PC-9 (cell line): ENCODE results near the gene MICALL1. TPM values are rescaled to one million over a fixed set of nuclear protein-coding genes. Genes with fewer than 3 reads are reported as not detected.

Experiments used
- BruUV-seq: library from RNA; stranded (reverse); fragments of 400-500 nt; replicated peaks from 2 replicates; lab custom pipeline; 2021; lab: Mats Ljungman, UMichigan
- CTCF ChIA-PET: fragments of 300-600 bp; sonication (Branson Sonifier 250); formaldehyde crosslinking; loops from one replicate; lab custom pipeline; 2022; ENCODE audit warnings: antibody characterized with exemption; lab: Charles Lee
- POLR2A ChIA-PET: fragments of 300-600 bp; sonication (Branson Sonifier 250); formaldehyde crosslinking; loops from one replicate; lab custom pipeline; 2022; ENCODE audit warnings: antibody characterized with exemption; ENCODE audit not compliant: unreplicated experiment; lab: Charles Lee
- DNase-seq, 2 experiments: peaks; one replicate each; pipeline versions ENCODE4 v3.0.0 to v3.0.0-alpha.2; 2015 to 2022; ENCODE audit warnings: mixed read lengths in 1 of 2
- H2AFZ ChIP-seq: fragments of 200-600 bp; sonication (generic); 2 replicates; pipeline ENCODE4 v1.8.1; 2017; ENCODE audit warnings: antibody characterized with exemption
- H3F3A ChIP-seq: fragments of 200-600 bp; sonication (generic); 2 replicates; pipeline ENCODE4 v1.8.1; 2017; ENCODE audit warnings: antibody characterized with exemption, mild to moderate bottlenecking, low read depth; ENCODE audit not compliant: insufficient read depth
- H3K27ac ChIP-seq: fragments of 200-600 bp; sonication (generic); 2 replicates; pipeline ENCODE4 v1.6.1; 2016; ENCODE audit warnings: mixed run types
- H3K27me3 ChIP-seq: fragments of 200-600 bp; sonication (generic); 2 replicates; pipeline ENCODE4 v1.6.1; 2016; ENCODE audit warnings: low read depth, mixed run types; ENCODE audit not compliant: insufficient read depth
- H3K36me3 ChIP-seq: fragments of 200-600 bp; sonication (generic); 2 replicates; pipeline ENCODE4 v1.6.1; 2016; ENCODE audit warnings: low read depth, mixed run types
- H3K4me1 ChIP-seq: fragments of 200-600 bp; sonication (generic); replicated peaks from 2 replicates; pipeline ENCODE4 v1.6.1; 2016; ENCODE audit warnings: mixed run types; ENCODE audit not compliant: insufficient read depth
- H3K4me2 ChIP-seq: fragments of 200-600 bp; sonication (generic); 2 replicates; pipeline ENCODE4 v1.6.1; 2017; ENCODE audit warnings: mixed run types
- H3K4me3 ChIP-seq: fragments of 200-600 bp; sonication (generic); 2 replicates; pipeline ENCODE4 v1.6.1; 2016; ENCODE audit warnings: mixed run types
- H3K79me2 ChIP-seq: fragments of 200-600 bp; sonication (generic); 2 replicates; pipeline ENCODE4 v1.6.1; 2017; ENCODE audit warnings: low read depth, mixed run types
- H3K9me2 ChIP-seq: fragments of 200-600 bp; sonication (generic); 2 replicates; pipeline ENCODE4 v1.8.1; 2017; ENCODE audit warnings: mild to moderate bottlenecking; ENCODE audit not compliant: insufficient read depth
- H3K9me3 ChIP-seq: fragments of 200-600 bp; sonication (generic); 2 replicates; pipeline ENCODE4 v1.8.1; 2016; ENCODE audit warnings: low read depth; ENCODE audit not compliant: insufficient read depth
- H4K20me1 ChIP-seq: fragments of 200-600 bp; sonication (generic); 2 replicates; pipeline ENCODE4 v1.8.1; 2017; ENCODE audit not compliant: insufficient read depth
- CTCF ChIP-seq: fragments of 200-600 bp; sonication (generic); conservative IDR thresholded peaks from 2 replicates; pipeline ENCODE4 v1.6.1; 2017; ENCODE audit warnings: mixed run types, antibody characterized with exemption, mild to moderate bottlenecking, moderate library complexity
- EZH2 ChIP-seq: fragments of 200-600 bp; sonication (generic); IDR thresholded peaks from 2 replicates; pipeline ENCODE4 v1.8.0; 2017; ENCODE audit warnings: antibody characterized with exemption, low read depth
- intact Hi-C: fragments of 100-400 bp; cut with micrococcal nuclease; formaldehyde crosslinking; loops from one replicate; pipeline ENCODE4 v1.10.0; 2022; ENCODE audit not compliant: unreplicated experiment
- total RNA-seq: library from RNA; stranded (reverse); gene quantifications from 2 replicates; pipeline ENCODE4 v1.2.3, GENCODE V29; 2021

The MICALL1 gene
- total RNA-seq, 1 experiment from 2014 or later: 113 TPM

DNA sequence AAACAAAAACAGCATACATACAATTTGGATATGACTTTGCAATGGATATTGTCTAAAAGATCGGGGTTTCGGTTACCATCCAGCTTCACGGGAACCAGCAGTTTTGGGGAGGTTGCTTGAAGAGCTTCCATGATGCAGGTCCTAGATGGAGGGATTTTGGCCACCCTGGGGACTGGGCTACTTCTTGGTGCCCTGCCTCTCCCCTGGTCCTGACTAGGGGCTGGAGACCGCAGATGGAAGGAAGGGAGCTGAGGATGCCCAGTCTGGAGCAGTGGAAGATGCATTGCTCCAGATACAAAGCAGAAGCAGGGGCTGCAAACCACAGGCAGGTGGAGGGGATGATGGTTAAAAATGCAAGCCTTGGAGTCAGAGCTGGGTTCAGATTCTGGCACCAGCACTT, 64.8 kb downstream of the MICALL1 start:
- Histone ChIP-seq H3K9me2 (no peaks in the 10 kb centered on the region), H3K79me2 (peaks cover 8% of the 10 kb centered on the region), H3K4me2 (no peak overlapping the region), H3K27ac (no peak overlapping the region), H3K9me3 (no peaks in the 10 kb centered on the region), H2AFZ (no peak overlapping the region), H3K4me3 (no peak overlapping the region), H3K36me3 (peaks cover 19% of the 10 kb centered on the region; the same call in 1 of the 2 replicates), H4K20me1 (peaks cover 9% of the 10 kb centered on the region), H3K4me1 (no peaks in the 10 kb centered on the region), H3F3A (no peaks in the 10 kb centered on the region; the same call in 1 of the 2 replicates), H3K27me3 (no peaks in the 10 kb centered on the region)
- DNase-seq: no peak
- CTCF ChIA-PET: no interaction called here
- TF ChIP-seq EZH2: no peak
- no peak for TF ChIP-seq CTCF
- intact Hi-C loops: no loop called here
- POLR2A ChIA-PET: interaction anchor here (0.5 kb wide), 2 partner anchors 14 to 735 kb away, joined by 4 to 5 read pairs; partner anchors contain the start of gene GTPBP1
- BruUV-seq: no TSS peak

DNA sequence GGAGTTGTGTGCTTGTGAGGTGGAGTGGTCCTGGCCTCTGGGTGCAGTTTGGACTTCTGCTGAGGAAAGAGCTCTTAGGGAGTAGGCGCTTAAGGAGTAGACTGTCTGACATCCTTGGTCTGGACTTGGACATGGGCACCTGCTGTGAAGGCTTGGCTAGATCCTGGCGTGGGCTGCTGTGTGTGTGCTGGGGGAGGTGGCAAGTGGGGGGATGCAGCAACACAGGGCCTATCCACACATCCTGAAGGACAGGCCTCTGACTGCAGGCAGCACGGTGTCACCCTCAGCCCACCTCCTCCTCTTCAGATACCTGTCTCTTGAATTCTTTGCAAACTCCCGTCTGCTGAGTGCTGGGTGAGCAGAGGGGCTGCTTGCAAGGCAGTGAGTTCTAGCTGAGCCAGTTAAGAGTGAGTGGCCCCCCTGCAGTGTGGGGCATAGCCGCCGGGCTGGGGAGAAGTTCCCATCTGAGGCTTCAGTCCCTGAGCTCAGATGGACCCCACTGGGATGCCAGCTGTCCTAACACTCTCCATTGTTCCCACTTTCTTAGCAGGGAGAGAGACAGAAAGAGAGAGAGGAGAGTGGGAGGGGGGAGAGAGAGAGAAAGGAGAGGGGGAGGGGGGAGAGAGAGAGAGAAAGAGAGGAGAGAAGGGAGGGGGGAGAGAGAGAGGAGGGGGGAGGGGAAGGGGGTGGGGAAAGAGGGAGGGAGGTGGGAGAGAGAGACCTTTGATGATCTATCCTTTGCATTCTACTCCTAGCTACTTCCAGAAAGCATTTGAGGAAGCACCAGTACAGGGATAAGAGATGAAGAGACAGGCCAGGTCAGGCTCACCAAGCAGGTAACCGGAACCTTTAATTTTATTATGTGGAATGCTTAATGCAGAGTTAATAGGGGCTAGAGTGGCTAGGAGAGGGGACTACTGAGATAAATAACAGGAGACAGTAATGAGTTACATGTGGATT, 65.7 kb downstream of the MICALL1 start:
- Histone ChIP-seq H3K4me2 (no peak overlapping the region), H3K9me3 (no peaks in the 10 kb centered on the region), H3K9me2 (no peaks in the 10 kb centered on the region), H3K27me3 (no peaks in the 10 kb centered on the region), H3K36me3 (peaks cover 10% of the 10 kb centered on the region; the same call in 1 of the 2 replicates), H2AFZ (no peak overlapping the region), H3K4me1 (no peaks in the 10 kb centered on the region), H3K79me2 (no peaks in the 10 kb centered on the region), H3F3A (peaks cover 4% of the 10 kb centered on the region; the same call in 1 of the 2 replicates), H4K20me1 (peaks cover under 1% of the 10 kb centered on the region; the same call in 1 of the 2 replicates), H3K27ac (no peak overlapping the region), H3K4me3 (no peak overlapping the region)
- no TSS peak for BruUV-seq
- POLR2A ChIA-PET: interaction anchor here (0.5 kb wide), 1 partner anchor 734 kb away, joined by 4 read pairs; the partner anchor contains the start of gene GTPBP1
- intact Hi-C loops: no loop called here
- no peak for TF ChIP-seq CTCF
- CTCF ChIA-PET: interaction anchor here (0.7 kb wide), 1 partner anchor 80 kb away, joined by 3 read pairs; no protein-coding TSS in a partner anchor
- no peak for DNase-seq

DNA sequence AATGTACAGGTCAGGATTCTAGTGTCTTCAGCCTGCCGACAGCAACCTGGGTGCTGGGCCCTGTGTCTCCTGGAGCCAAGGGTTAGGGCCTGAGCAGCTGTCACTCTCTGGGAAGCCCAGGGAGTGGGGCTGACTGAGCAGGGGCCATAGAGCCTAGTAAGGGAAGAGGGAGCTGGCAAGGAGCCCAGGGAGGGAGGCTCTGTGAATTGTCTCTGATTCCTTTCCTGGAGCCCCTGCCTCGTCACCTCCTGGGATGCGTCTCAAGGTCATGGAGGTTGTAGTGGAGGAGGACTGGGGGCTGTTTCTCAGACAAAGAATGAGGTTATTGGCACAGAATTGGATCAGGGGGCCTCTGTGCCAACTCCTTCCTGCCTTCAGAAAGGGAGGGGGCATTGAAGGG, 66.4 kb downstream of the MICALL1 start:
- ChIA-PET CTCF (interaction anchor here (0.7 kb wide), 1 partner anchor 80 kb away, joined by 3 read pairs; no protein-coding TSS in a partner anchor), POLR2A (no interaction called here)
- Histone ChIP-seq H3K9me3 (no peaks in the 10 kb centered on the region), H3K9me2 (no peaks in the 10 kb centered on the region), H3K4me1 (no peaks in the 10 kb centered on the region), H3K79me2 (no peaks in the 10 kb centered on the region), H3K27me3 (no peaks in the 10 kb centered on the region), H3F3A (peaks cover 4% of the 10 kb centered on the region; the same call in 1 of the 2 replicates), H3K27ac (no peak overlapping the region), H2AFZ (no peak overlapping the region), H4K20me1 (no peaks in the 10 kb centered on the region; the same call in 1 of the 2 replicates), H3K36me3 (peaks cover 3% of the 10 kb centered on the region; the same call in 1 of the 2 replicates), H3K4me3 (no peak overlapping the region), H3K4me2 (no peak overlapping the region)
- no TSS peak for BruUV-seq
- no peak for TF ChIP-seq EZH2
- intact Hi-C loops: no loop called here
- DNase-seq: no peak
